ENCODE results near the gene RNF208. TPM values are rescaled to one million over a fixed set of nuclear protein-coding genes. Genes with fewer than 3 reads are reported as not detected.
A peak's percentile ranks its signal among the peaks of the same experiment; 100 is the strongest.

Gene RNF208
- polyA plus RNA-seq, 1 donor from 2014 or later = 1.5 TPM

GRCh38 chr9:137236238-137236935 is 14.3 kb upstream of the RNF208 start:
- Histone ChIP-seq H3K4me2 (ENCODE audit: low read length) (no peak overlapping the region), H3K36me3 (ENCODE audit: insufficient read depth, low read length) (no peaks in the 10 kb centered on the region), H3F3A (ENCODE audit: insufficient read depth, low read length, poor library complexity, severe bottlenecking) (no peaks in the 10 kb centered on the region), H3K9ac (ENCODE audit: low read length) (no peak overlapping the region), H3K9me2 (ENCODE audit: insufficient read depth, low read length) (no peaks in the 10 kb centered on the region), H3K4me3 (ENCODE audit: low read length) (no peak overlapping the region), H3K27ac (ENCODE audit: low read length) (no peak overlapping the region), H3K27me3 (ENCODE audit: insufficient read depth, low read depth, low read length) (no peaks in the 10 kb centered on the region), H3K79me2 (replicated peaks; ENCODE audit: insufficient read depth, low read length) (no peaks in the 10 kb centered on the region), H4K20me1 (ENCODE audit: insufficient read depth) (no peaks in the 10 kb centered on the region), H2AFZ (ENCODE audit: low read depth, low read length) (no peak overlapping the region), H3K9me3 (ENCODE audit: low read length) (no peaks in the 10 kb centered on the region)
- peak; percentile 58 for TF ChIP-seq RAD21 (conservative IDR thresholded peaks at IDR 0.05)
- TF ChIP-seq, protein P1, sequence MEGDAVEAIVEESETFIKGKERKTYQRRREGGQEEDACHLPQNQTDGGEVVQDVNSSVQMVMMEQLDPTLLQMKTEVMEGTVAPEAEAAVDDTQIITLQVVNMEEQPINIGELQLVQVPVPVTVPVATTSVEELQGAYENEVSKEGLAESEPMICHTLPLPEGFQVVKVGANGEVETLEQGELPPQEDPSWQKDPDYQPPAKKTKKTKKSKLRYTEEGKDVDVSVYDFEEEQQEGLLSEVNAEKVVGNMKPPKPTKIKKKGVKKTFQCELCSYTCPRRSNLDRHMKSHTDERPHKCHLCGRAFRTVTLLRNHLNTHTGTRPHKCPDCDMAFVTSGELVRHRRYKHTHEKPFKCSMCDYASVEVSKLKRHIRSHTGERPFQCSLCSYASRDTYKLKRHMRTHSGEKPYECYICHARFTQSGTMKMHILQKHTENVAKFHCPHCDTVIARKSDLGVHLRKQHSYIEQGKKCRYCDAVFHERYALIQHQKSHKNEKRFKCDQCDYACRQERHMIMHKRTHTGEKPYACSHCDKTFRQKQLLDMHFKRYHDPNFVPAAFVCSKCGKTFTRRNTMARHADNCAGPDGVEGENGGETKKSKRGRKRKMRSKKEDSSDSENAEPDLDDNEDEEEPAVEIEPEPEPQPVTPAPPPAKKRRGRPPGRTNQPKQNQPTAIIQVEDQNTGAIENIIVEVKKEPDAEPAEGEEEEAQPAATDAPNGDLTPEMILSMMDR (IDR thresholded peaks at IDR 0.05; ENCODE audit: poor library complexity, severe bottlenecking) = peak; percentile 82
- TF ChIP-seq REST (IDR thresholded peaks at IDR 0.05; ENCODE audit: borderline replicate concordance) = no peak
- TF ChIP-seq SMC3 (conservative IDR thresholded peaks at IDR 0.05; ENCODE audit: poor library complexity) = peak; percentile 66
- TF ChIP-seq EZH2 (IDR thresholded peaks at IDR 0.05; ENCODE audit: borderline replicate concordance, insufficient read depth, low read length, poor library complexity, severe bottlenecking) = no peak

- TF ChIP-seq REST (IDR thresholded peaks at IDR 0.05; ENCODE audit: borderline replicate concordance) (no peak), SMC3 (conservative IDR thresholded peaks at IDR 0.05; ENCODE audit: poor library complexity) (no peak), RAD21 (conservative IDR thresholded peaks at IDR 0.05) (no peak), EZH2 (IDR thresholded peaks at IDR 0.05; ENCODE audit: borderline replicate concordance, insufficient read depth, low read length, poor library complexity, severe bottlenecking) (no peak), EP300 (conservative IDR thresholded peaks at IDR 0.05; ENCODE audit: poor library complexity, severe bottlenecking) (no peak), POLR2AphosphoS5 (IDR thresholded peaks at IDR 0.05) (no peak), MXI1 (conservative IDR thresholded peaks at IDR 0.05; ENCODE audit: poor library complexity, severe bottlenecking) (no peak), TAF1 (IDR thresholded peaks at IDR 0.05; ENCODE audit: low read depth) (no peak)
- TF ChIP-seq, protein P1 (IDR thresholded peaks at IDR 0.05; ENCODE audit: poor library complexity, severe bottlenecking) = no peak
- H3K27me3 ChIP-seq (ENCODE audit: insufficient read depth, low read depth, low read length) = no peaks in the 10 kb centered on the region
- no peaks in the 10 kb centered on the region for H3F3A ChIP-seq (ENCODE audit: insufficient read depth, low read length, poor library complexity, severe bottlenecking)
- no peak overlapping the region for H3K4me2 ChIP-seq (ENCODE audit: low read length)
- H3K9me3 ChIP-seq (ENCODE audit: low read length) = no peaks in the 10 kb centered on the region
- no peak overlapping the region for H2AFZ ChIP-seq (ENCODE audit: low read depth, low read length)
- H3K36me3 ChIP-seq (ENCODE audit: insufficient read depth, low read length) = no peaks in the 10 kb centered on the region
- H3K27ac ChIP-seq (ENCODE audit: low read length) = no peak overlapping the region
- no peaks in the 10 kb centered on the region for H3K79me2 ChIP-seq (replicated peaks; ENCODE audit: insufficient read depth, low read length)
- H4K20me1 ChIP-seq (ENCODE audit: insufficient read depth) = no peaks in the 10 kb centered on the region
- H3K9me2 ChIP-seq (ENCODE audit: insufficient read depth, low read length) = no peaks in the 10 kb centered on the region
- H3K9ac ChIP-seq (ENCODE audit: low read length) = no peak overlapping the region
- no peak overlapping the region for H3K4me3 ChIP-seq (ENCODE audit: low read length)
Measured at GRCh38 chr9:137235424-137236237, 13.6 kb upstream of the RNF208 start.
